Thyroid gland (tissue), 4 donors: ENCODE results near the gene FAM20B.

Experiments
- POLR2A ChIP-seq, 2 donors: fragments of 450-650 bp; IDR thresholded peaks; one replicate each; pipeline ENCODE4 v1.6.1; 2017; ENCODE audit warnings: antibody characterized with exemption in 2 of 2, mild to moderate bottlenecking in 2 of 2, moderate library complexity in 1 of 2
- TF ChIP-seq, protein P1 (sequence below), 6 experiments: fragments of 200-600 bp in 3 of 6; fragments of 450-650 bp in 3 of 6; sonication (generic) in 3 of 6; IDR thresholded peaks; one replicate each; pipeline ENCODE4 v1.5.1; 2016 to 2019; ENCODE audit warnings: antibody characterized with exemption in 6 of 6, mild to moderate bottlenecking in 2 of 6, inconsistent platforms in 1 of 6, moderate library complexity in 1 of 6

DNA sequence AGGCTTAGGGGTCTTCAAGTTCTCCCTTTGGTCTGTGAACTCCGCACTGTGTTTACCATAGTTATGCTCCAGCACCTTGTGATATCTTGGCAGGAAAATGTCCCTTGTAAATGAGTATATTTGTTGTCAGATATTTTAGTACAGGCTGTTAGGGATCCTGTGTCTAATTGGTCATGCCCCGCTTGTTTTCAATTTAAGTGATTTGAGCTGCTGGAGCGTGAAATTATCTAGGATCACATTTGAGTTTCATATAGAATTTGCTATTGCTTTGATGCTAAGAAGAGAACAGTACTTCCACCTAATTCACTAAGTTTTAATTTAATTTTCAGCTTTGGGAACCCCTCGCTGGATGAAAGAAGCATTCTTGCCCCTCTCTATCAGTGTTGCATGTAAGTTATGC is 40.8 kb downstream of the FAM20B start:
- TF ChIP-seq, protein P1, sequence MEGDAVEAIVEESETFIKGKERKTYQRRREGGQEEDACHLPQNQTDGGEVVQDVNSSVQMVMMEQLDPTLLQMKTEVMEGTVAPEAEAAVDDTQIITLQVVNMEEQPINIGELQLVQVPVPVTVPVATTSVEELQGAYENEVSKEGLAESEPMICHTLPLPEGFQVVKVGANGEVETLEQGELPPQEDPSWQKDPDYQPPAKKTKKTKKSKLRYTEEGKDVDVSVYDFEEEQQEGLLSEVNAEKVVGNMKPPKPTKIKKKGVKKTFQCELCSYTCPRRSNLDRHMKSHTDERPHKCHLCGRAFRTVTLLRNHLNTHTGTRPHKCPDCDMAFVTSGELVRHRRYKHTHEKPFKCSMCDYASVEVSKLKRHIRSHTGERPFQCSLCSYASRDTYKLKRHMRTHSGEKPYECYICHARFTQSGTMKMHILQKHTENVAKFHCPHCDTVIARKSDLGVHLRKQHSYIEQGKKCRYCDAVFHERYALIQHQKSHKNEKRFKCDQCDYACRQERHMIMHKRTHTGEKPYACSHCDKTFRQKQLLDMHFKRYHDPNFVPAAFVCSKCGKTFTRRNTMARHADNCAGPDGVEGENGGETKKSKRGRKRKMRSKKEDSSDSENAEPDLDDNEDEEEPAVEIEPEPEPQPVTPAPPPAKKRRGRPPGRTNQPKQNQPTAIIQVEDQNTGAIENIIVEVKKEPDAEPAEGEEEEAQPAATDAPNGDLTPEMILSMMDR (IDR thresholded peaks at IDR 0.05), result no peak
- no peak for TF ChIP-seq POLR2A (IDR thresholded peaks at IDR 0.05)
